Cardiac fibroblast (primary cell): ENCODE results near the gene WBP2.

ENCODE experiments used
- DNase-seq, 2 donors: peaks; one replicate each; pipeline versions ENCODE4 v3.0.0 to v3.0.0-alpha.2; 2010; ENCODE audit warnings: low read depth in 2 of 2
- H3K4me3 ChIP-seq, 2 donors: replicated peaks in 1 of 2; 1 replicate in 1 of 2; 2 replicates in 1 of 2; pipeline ENCODE4 v1.5.1; 2011; ENCODE audit warnings: low read depth in 2 of 2, low read length in 2 of 2, mild to moderate bottlenecking in 2 of 2, moderate library complexity in 1 of 2
- TF ChIP-seq, protein P1 (sequence below): IDR thresholded peaks from one replicate; pipeline ENCODE4 v1.5.1; 2011; ENCODE audit warnings: low read depth, mild to moderate bottlenecking, low read length, inconsistent platforms

WBP2 gene

DNA sequence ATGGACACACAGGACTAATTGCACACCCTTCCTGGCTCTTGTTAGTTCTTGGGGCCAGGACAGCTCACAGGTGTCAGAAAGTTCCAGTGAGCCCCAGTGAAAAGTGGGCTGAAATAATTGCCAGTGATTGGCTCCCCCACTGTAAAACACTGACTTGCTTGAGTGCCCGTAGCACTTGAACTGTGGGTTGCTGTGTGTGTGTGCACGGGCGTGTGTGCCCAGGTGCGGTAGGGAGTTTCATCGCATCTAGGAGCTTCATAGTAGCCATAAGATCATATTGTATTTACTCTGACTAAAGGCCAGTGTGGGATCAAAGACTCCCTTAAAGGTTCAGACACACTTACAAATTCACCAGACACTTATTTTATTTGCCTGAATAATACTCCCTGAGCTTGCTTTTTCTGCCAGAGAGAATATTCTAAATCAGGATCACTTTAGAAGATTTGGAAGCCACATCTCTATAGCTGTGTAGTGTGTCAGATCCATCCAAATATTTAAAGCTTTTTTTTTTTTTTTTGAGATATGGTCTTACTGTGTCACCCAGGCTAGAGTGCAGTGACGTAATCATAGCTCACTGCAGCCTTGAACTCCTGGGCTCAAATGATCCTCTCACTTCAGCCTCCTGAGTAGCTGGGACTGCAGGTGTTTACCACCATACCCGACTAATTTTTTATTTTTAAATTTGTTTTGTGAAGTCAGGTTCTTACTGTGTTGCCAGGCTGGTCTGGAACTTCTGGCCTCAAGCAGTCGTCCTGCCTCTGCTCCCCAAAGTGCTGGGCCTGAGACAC lies 59.1 kb downstream of the WBP2 start:
- TF ChIP-seq, protein P1, sequence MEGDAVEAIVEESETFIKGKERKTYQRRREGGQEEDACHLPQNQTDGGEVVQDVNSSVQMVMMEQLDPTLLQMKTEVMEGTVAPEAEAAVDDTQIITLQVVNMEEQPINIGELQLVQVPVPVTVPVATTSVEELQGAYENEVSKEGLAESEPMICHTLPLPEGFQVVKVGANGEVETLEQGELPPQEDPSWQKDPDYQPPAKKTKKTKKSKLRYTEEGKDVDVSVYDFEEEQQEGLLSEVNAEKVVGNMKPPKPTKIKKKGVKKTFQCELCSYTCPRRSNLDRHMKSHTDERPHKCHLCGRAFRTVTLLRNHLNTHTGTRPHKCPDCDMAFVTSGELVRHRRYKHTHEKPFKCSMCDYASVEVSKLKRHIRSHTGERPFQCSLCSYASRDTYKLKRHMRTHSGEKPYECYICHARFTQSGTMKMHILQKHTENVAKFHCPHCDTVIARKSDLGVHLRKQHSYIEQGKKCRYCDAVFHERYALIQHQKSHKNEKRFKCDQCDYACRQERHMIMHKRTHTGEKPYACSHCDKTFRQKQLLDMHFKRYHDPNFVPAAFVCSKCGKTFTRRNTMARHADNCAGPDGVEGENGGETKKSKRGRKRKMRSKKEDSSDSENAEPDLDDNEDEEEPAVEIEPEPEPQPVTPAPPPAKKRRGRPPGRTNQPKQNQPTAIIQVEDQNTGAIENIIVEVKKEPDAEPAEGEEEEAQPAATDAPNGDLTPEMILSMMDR, result no peak
- DNase-seq, result no peak
- no peak overlapping the region for H3K4me3 ChIP-seq
